GM18873 (cell line): ENCODE measurements around the gene AGL.
"Not testable (repeated sequence)": the region's sequence is repeated elsewhere in the genome, so short reads cannot be mapped to it uniquely, and the experiment has no call there.

Source experiments
- ATAC-seq: cut with Tn5 transposase; IDR thresholded peaks from one replicate; pipeline ENCODE4 v1.9.1; 2021; ENCODE audit warnings: mild to moderate bottlenecking, moderate library complexity, moderate number of reproducible peaks; ENCODE audit not compliant: unreplicated experiment, low FRiP score

AGL gene

GRCh38 chr1:99850459-99851291 lies 514 bp downstream of the AGL start:
- peak; percentile 10 for ATAC-seq

DNA sequence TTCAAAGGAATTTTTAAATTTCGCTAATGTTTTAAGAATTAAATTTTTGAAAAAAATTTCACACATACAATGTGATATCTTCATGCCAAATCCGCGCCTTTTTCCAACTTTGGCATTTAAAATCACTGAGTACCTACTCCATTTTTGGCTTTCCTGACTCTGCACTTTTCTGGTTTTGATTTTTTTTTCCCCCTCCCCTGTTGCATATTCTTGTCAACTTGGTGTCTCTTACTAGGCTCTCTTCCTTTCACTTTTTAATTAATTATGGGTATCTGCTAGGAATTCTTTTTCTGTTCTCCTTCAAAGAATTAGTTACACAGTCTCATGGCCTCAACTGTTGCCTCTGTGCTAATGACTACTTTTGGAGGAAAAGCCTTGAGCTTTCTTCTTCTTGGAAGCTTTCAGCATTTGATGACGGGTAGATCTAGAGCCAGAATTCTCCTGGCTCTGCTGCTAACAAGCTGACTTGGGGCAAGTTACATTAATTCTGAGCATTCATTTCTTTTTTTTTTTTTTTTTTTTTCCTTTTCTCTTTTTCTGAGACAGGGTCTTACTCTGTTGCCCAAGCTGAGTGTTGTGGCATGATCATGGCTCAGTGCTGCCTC lies 1.8 kb downstream of the AGL start:
- no peak for ATAC-seq

GRCh38 chr1:99852648-99853047 lies 2.5 kb downstream of the AGL start:
- ATAC-seq, result no peak

DNA sequence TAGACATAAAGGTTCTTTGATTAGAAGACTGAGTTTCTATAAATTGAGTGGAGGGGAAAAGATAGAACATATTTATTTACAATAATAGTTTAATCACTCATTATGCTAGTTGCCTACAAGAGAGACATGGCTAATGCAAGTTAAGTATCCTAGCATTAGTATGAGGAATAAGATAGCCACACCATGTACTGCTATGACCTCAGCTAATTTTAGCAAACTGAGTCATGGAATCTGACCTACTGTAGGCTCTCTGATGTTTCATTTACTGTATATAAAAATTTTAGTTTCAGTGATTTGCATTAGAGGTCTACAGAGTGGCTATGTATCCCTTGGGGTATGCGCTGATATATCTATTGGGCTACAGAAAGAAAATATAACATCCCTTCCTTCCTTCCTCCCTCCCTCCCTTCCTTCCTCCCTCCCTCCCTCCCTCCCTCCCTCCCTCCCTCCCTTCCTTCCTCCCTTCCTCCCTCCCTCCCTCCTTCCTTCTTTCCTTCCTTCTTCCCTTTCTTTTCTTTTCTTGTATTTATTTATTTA lies 5.8 kb downstream of the AGL start:
- ATAC-seq, result no peak

- ATAC-seq, result not testable (repeated sequence)
Observed at GRCh38 chr1:99857041-99857440, 6.9 kb downstream of the AGL start.

- ATAC-seq, result no peak
Observed at GRCh38 chr1:99858286-99858685, 8.1 kb downstream of the AGL start.

DNA sequence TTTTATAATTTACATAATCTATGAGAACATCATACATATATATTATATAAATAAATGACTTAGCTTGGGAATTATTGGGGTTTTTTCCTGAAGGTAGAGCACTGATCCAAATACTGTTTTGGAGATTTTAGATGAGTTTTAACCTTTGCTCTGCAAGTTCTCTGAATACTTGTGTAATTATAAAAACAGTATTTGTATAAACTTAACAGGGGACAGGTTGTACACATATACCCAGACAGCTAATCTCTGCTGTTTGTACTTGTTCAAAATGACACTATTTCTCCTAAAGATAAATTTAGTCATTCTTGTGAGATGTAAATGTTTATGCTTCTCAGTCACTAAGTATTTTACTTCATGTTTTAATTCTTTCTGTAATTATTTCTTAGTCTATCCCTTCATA lies 8.7 kb downstream of the AGL start:
- no peak for ATAC-seq

DNA sequence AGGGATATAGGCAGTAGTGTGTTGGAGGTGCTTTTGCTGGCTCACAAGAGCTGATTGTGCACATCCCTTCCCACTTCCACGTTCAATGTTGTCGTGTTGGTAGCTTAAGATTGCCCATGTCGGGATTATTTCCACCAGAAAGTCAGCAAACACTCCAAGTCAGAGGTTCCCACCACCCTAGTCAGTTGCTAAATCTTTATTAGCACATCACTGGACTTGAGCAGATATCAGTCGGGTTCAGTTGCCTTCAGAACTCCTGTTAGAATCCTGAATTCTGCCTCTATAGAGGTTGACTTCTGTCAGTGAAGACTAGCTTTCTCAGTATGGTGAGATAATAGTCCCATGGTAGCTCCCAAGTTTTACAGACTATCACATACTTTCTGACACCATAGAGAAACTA lies 10.5 kb downstream of the AGL start:
- no peak for ATAC-seq

DNA sequence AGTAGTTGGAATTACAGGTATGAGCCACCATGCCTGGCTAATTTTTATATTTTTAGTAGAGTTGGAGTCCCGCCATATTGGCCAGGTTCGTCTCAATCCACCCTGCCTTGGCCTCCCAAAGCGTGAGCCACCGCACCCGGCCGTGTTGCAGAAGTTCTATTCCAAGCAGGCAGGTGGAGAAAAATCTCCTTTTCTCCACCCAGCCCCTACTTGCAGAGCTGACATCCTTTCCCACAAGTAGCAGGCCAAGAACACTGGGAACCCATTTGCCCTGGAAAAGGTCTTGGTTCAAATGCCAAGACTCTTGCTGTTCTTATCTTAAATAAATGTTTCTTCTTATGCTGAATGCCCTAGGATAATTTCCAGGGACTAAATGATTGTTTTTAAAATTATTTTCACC lies 17.5 kb downstream of the AGL start:
- ATAC-seq, result no peak

DNA sequence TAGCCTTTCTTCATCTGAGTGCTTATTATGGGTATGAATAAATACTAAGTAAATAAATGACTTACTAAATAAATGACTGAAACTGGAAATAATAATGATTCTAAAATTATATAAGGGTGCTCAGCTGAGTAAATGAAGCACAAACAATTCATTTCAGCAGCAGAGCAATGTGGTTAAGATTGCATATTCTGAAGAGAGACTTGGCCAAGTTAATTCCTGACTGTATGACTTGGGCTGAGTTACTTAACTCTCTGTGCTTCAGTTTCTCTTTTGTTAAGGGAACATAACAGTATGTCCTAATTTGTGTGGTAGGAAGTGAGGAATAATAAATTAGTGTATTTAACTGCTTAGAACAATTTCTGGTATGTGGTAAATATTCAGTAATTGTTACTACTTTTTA lies 19.1 kb downstream of the AGL start:
- ATAC-seq, result no peak

DNA sequence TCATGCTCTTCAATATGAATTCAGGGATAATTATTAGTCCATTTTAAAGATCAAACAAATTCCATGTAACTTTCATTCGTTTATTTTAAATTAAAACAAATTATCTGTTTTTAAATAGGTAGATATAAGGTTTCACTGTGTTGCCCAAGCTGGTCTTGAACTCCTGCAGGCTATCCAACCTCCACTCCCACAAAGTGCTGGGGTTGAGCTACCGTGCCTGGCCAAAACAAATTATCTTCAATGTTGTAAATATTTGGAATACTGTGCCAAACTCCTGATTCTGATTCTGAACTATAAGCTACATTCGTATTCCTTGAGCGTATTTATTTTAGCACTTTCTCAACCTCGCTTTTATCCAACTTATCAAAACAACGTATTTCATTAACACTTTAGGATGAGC lies 19.6 kb downstream of the AGL start:
- no peak for ATAC-seq

DNA sequence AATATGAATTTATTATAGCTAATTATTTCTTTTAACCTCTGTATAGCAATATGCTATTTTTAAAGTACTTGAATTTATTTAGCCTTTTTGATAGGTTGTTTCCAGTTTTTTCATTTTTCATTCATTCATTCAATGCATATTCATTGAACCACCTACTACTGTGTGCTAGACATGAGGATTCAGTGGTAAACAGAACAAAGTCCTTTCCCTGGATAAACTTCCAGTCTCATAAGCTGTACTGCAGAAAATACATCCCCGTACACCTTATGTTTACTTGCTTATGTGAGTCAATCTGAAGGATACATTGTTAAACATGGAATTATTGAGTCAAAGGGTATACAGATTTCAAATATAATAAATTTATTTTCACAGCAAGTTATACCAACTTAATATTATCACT lies 21.9 kb downstream of the AGL start:
- ATAC-seq, result no peak

- ATAC-seq, result no peak
Observed at GRCh38 chr1:99877568-99877967, 27.4 kb downstream of the AGL start.

GRCh38 chr1:99886179-99886578 lies 36.0 kb downstream of the AGL start:
- ATAC-seq, result no peak

GRCh38 chr1:99886841-99887240 lies 36.7 kb downstream of the AGL start:
- ATAC-seq, result no peak

DNA sequence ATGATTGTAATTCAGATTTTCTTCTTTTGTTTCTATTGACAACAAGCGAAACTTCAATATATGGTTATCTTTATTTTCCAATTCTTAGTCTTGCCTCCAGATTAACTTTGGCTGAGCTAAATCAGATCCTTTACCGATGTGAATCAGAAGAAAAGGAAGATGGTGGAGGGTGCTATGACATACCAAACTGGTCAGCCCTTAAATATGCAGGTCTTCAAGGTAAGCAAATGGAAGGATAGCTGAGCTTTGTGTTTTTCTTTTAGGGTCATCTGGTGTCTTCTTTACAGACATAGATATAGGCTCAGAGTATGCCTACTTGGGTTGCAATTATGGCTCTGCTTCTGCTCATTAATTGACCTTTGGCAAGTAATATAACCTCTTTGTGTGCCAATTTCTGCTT lies 37.7 kb downstream of the AGL start:
- ATAC-seq, result no peak

DNA sequence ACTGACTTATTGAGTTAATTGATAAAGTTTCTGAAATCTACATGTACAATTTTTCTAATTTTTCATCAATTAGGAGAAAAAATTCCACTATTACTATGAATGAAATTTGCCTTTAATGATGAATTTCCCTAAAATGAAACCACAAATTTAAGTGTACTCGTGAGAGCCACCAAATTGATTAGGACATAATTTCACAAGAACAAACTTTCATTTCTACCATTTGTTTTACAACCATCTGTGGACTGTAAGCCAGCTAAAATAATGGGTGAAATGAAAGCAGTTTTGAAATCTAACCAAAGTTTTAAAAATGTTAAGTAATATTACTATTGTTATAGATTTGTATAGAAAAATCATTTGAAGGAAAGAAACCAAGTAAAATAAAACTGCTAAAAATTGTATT lies 41.8 kb downstream of the AGL start:
- no peak for ATAC-seq

DNA sequence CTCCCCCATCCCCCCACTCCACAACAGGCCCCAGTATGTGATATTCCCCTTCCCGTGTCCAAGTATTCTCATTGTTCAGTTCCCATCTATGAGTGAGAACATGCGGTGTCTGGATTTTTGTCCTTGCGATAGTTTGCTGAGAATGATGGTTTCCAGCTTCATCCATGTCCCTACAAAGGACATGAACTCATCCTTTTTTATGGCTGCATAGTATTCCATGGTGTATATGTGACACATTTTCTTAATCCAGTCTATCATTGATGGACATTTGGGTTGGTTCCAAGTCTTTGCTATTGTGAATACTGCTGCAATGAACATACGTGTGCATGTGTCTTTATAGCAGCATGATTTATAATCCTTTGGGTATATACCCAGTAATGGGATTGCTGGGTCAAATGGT lies 53.1 kb downstream of the AGL start:
- not testable (repeated sequence) for ATAC-seq

DNA sequence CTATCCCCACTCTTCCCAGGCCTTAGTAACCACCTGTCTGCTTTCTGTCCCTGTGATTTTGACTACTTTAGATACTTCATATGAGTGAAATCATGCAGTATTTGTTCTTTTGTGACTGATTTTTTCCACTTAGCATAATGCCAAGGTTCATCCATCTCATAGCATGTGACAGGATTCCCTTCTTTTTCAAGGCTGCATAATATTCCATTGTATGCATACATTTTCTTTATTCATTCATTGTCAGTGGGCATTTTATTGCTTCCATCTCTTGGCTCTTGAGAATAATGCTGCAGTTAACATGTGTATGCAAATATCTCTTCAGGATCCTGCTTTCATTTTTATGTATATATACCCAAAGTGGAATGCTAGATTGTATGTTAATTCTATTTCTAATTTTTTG lies 56.4 kb downstream of the AGL start:
- no peak for ATAC-seq

GRCh38 chr1:99917214-99917613 lies 67.1 kb downstream of the AGL start:
- ATAC-seq, result no peak

DNA sequence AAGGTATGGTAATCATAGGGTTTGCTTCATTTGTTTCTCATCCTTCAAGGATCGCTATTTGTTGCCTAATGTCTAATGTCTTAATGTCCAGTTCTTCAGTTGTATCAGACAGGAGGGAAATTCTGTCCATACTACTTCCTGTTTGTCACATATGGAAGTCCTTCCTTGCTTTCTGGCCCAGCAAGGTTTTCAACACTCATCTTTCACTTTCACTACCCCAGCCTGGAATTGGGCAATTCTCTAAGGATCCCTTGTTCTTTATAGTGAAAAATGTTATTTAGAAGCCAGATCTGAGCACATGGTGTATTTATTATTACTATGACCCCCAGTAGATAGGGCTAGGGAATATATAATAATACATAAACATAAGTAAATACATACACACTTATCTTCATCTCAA lies 69.1 kb downstream of the AGL start:
- ATAC-seq, result no peak

DNA sequence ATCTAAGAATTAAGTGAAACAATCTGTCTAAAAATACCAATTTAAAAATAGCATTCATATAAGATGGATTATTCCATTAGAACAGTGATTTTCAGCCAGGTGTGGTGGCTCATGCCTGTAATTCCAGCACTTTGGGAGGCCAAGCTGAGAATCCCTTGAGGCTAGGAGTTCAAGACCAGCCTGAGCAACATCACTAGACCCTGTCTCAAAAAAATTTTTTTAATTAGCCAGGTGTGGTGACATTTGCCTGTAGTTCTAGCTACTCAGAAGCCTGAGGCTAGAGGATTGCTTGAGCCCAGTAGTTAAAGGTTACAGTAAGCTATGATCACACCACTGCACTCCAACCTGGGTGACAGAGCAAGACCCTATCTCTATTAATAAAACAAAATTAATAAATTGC lies 84.6 kb downstream of the AGL start:
- no peak for ATAC-seq
